Mesenchymal stem cell (in vitro differentiated cells and primary cell): ENCODE results near the gene CCDC51.

Source experiments
- DNase-seq: peaks from one replicate; pipeline ENCODE4 v3.0.0-alpha.2; 2013
- H2AFZ ChIP-seq: one replicate; pipeline ENCODE4 v1.6.1; 2013; ENCODE audit warnings: low read depth, mild to moderate bottlenecking, control low read depth, inconsistent platforms, low read length, moderate library complexity
- H2AK5ac ChIP-seq: 2 replicates; pipeline ENCODE4 v1.6.1; 2013; ENCODE audit warnings: low read length, moderate library complexity, mild to moderate bottlenecking, inconsistent platforms; ENCODE audit not compliant: severe bottlenecking
- H2BK120ac ChIP-seq: one replicate; pipeline ENCODE4 v1.6.1; 2013; ENCODE audit warnings: low read depth, mild to moderate bottlenecking, inconsistent platforms, low read length, moderate library complexity
- H2BK12ac ChIP-seq, 2 experiments: one replicate each; pipeline ENCODE4 v1.6.1; 2013; ENCODE audit warnings: inconsistent platforms in 2 of 2, low read length in 2 of 2, mild to moderate bottlenecking in 2 of 2, moderate library complexity in 2 of 2, control low read depth in 1 of 2
- H2BK15ac ChIP-seq: one replicate; pipeline ENCODE4 v1.6.1; 2013; ENCODE audit warnings: mild to moderate bottlenecking, low read depth, inconsistent platforms; ENCODE audit not compliant: poor library complexity, severe bottlenecking
- H2BK5ac ChIP-seq: 2 replicates; pipeline ENCODE4 v1.6.1; 2013; ENCODE audit warnings: low read depth, mild to moderate bottlenecking, low read length, control low read depth, inconsistent platforms; ENCODE audit not compliant: poor library complexity, severe bottlenecking
- H3K14ac ChIP-seq, 2 experiments: one replicate each; pipeline ENCODE4 v1.6.1; 2013; ENCODE audit warnings: inconsistent platforms in 2 of 2, low read length in 2 of 2, control low read depth in 1 of 2, mild to moderate bottlenecking in 1 of 2, moderate library complexity in 1 of 2
- H3K18ac ChIP-seq, 2 experiments: one replicate each; pipeline ENCODE4 v1.6.1; 2013; ENCODE audit warnings: inconsistent platforms in 2 of 2, low read length in 2 of 2, control low read depth in 1 of 2, low read depth in 1 of 2, mild to moderate bottlenecking in 1 of 2
- H3K23ac ChIP-seq, 2 experiments: one replicate each; pipeline ENCODE4 v1.6.1; 2013; ENCODE audit warnings: inconsistent platforms in 2 of 2, low read length in 2 of 2, mild to moderate bottlenecking in 2 of 2, moderate library complexity in 2 of 2, control low read depth in 1 of 2
- H3K27ac ChIP-seq: 2 replicates; pipeline ENCODE4 v1.5.1; 2013; ENCODE audit warnings: mild to moderate bottlenecking, moderate library complexity, low read length, control low read depth, inconsistent platforms; ENCODE audit not compliant: poor library complexity, severe bottlenecking
- H3K27me3 ChIP-seq, 2 experiments: 2 replicates each; pipeline versions ENCODE4 v1.6.1 to v1.7.0; 2013; ENCODE audit warnings: low read length in 2 of 2, mild to moderate bottlenecking in 2 of 2, moderate library complexity in 2 of 2, control low read depth in 1 of 2, inconsistent platforms in 1 of 2; ENCODE audit not compliant: control insufficient read depth in 1 of 2, insufficient read depth in 1 of 2
- H3K36me3 ChIP-seq, 2 experiments: 2 replicates each; pipeline versions ENCODE4 v1.6.1 to v1.7.0; 2013; ENCODE audit warnings: low read length in 2 of 2, control low read depth in 1 of 2, inconsistent platforms in 1 of 2, low read depth in 1 of 2, mild to moderate bottlenecking in 1 of 2; ENCODE audit not compliant: insufficient read depth in 2 of 2, control insufficient read depth in 1 of 2
- H3K4ac ChIP-seq, 2 experiments: one replicate each; pipeline ENCODE4 v1.6.1; 2013; ENCODE audit warnings: inconsistent platforms in 2 of 2, low read length in 2 of 2, mild to moderate bottlenecking in 2 of 2, moderate library complexity in 2 of 2, control low read depth in 1 of 2, low read depth in 1 of 2
- H3K4me1 ChIP-seq: 2 replicates; pipeline ENCODE4 v1.6.1; 2013; ENCODE audit warnings: low read depth, low read length, control low read depth; ENCODE audit not compliant: control insufficient read depth, insufficient read depth
- H3K4me2 ChIP-seq: 2 replicates; pipeline ENCODE4 v1.6.1; 2013; ENCODE audit warnings: low read length, mild to moderate bottlenecking, inconsistent platforms; ENCODE audit not compliant: poor library complexity, severe bottlenecking
- H3K4me3 ChIP-seq, 2 experiments: 2 replicates each; pipeline versions ENCODE4 v1.5.1 to v1.7.0; 2013; ENCODE audit warnings: low read length in 2 of 2, mild to moderate bottlenecking in 2 of 2, control low read depth in 1 of 2, low read depth in 1 of 2; ENCODE audit not compliant: insufficient read depth in 1 of 2
- H3K79me1 ChIP-seq: replicated peaks from 2 replicates; pipeline ENCODE4 v1.6.1; 2013; ENCODE audit warnings: mild to moderate bottlenecking, control low read depth, low read length, inconsistent platforms; ENCODE audit not compliant: poor library complexity, severe bottlenecking
- H3K9ac ChIP-seq: 2 replicates; pipeline ENCODE4 v1.7.0; 2013; ENCODE audit warnings: mild to moderate bottlenecking, low read length, moderate library complexity
- H3K9me3 ChIP-seq: 2 replicates; pipeline ENCODE4 v1.7.0; 2013; ENCODE audit warnings: mild to moderate bottlenecking, low read length; ENCODE audit not compliant: control insufficient read depth
- H4K8ac ChIP-seq: one replicate; pipeline ENCODE4 v1.6.1; 2013; ENCODE audit warnings: inconsistent platforms, mild to moderate bottlenecking, low read length, moderate library complexity
- H4K91ac ChIP-seq: one replicate; pipeline ENCODE4 v1.6.1; 2013; ENCODE audit warnings: mild to moderate bottlenecking, low read length, inconsistent platforms
- WGBS: methylation state at CpG from one replicate; pipeline ENCODE4 v1.1.7; 2013; ENCODE audit warnings: mixed read lengths; 5-methylcytosine and 5-hydroxymethylcytosine counted together

Gene CCDC51

GRCh38 chr3:48472673-48472922 lies 32.7 kb upstream of the CCDC51 start:
- whole genome bisulfite sequencing = 0% methylated on average over 5 of the region's 5 CpGs
- peak overlapping the region; percentile 90 to 97 for H3K4ac ChIP-seq
- peak overlapping the region; percentile 92 for H3K27ac ChIP-seq
- no peaks in the 10 kb centered on the region for H3K9me3 ChIP-seq
- no peak overlapping the region for H3K23ac ChIP-seq
- H2BK120ac ChIP-seq = peak overlapping the region; percentile 82
- H4K91ac ChIP-seq = peak overlapping the region; percentile 79
- H3K4me3 ChIP-seq = peak overlapping the region; percentile 67 to 92
- no peaks in the 10 kb centered on the region for H3K27me3 ChIP-seq
- peak overlapping the region; percentile 90 for H3K4me2 ChIP-seq
- peaks cover 11% of the 10 kb centered on the region for H3K79me1 ChIP-seq
- H3K9ac ChIP-seq = peak overlapping the region; percentile 94
- peaks cover 22% of the 10 kb centered on the region for H3K4me1 ChIP-seq
- H3K18ac ChIP-seq = peak overlapping the region; percentile 94 to 97
- H2AFZ ChIP-seq = no peak overlapping the region
- no peak overlapping the region for H2BK15ac ChIP-seq
- peak overlapping the region; percentile 40 for H2AK5ac ChIP-seq
- peak overlapping the region in 1 of 2 experiments; percentile 95 for H3K14ac ChIP-seq
- H2BK12ac ChIP-seq = peak overlapping the region; percentile 12 to 28
- peaks cover 29 to 50% of the 10 kb centered on the region in 2 experiments for H3K36me3 ChIP-seq
- H2BK5ac ChIP-seq = peak overlapping the region; percentile 49
- H4K8ac ChIP-seq = peak overlapping the region; percentile 97
- DNase-seq = no peak

DNA sequence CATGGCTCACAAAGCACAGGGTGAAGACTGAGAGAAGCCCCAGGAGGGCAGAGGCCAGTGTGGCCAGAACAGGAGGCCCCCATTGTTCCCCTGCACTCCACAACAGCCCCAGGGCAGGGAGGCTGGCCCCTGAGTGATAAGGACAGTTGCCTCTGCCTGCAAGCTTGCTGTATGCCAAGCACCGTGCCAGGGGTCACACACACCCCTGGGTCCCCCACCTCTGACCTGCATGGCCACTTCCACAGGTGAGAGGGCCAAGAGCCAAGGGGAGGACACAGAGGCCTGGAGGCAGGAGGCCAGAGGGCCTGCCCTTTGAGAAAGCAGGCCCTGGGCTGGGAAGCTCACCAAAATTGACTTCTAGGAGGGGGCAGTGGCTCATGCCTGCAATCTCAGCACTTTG lies 30.4 kb upstream of the CCDC51 start:
- H3K14ac ChIP-seq = no peak overlapping the region
- H3K27me3 ChIP-seq = no peaks in the 10 kb centered on the region
- H3K4me1 ChIP-seq = peaks cover 38% of the 10 kb centered on the region
- no peak overlapping the region for H2AK5ac ChIP-seq
- no peak overlapping the region for H4K8ac ChIP-seq
- H3K9me3 ChIP-seq = no peaks in the 10 kb centered on the region
- peak overlapping the region; percentile 59 for H3K9ac ChIP-seq
- no peak overlapping the region for H4K91ac ChIP-seq
- H3K4me3 ChIP-seq = no peak overlapping the region
- DNase-seq = no peak
- H3K4ac ChIP-seq = no peak overlapping the region
- H2BK12ac ChIP-seq = peak overlapping the region in 1 of 2 experiments; percentile 19
- H2BK15ac ChIP-seq = no peak overlapping the region
- no peak overlapping the region for H3K27ac ChIP-seq
- no peak overlapping the region for H2BK5ac ChIP-seq
- H3K18ac ChIP-seq = no peak overlapping the region
- no peak overlapping the region for H3K4me2 ChIP-seq
- peaks cover 14% of the 10 kb centered on the region for H3K79me1 ChIP-seq
- H2AFZ ChIP-seq = no peak overlapping the region
- H2BK120ac ChIP-seq = no peak overlapping the region
- WGBS = 100% methylated on average over 1 of the region's 1 CpG
- H3K23ac ChIP-seq = no peak overlapping the region
- H3K36me3 ChIP-seq = peaks cover 38 to 51% of the 10 kb centered on the region in 2 experiments

- H2AFZ ChIP-seq = no peak overlapping the region
- H3K79me1 ChIP-seq = peaks cover 13% of the 10 kb centered on the region
- 97% methylated on average over 25 of the region's 29 CpGs for WGBS
- H3K23ac ChIP-seq = no peak overlapping the region
- H2BK120ac ChIP-seq = no peak overlapping the region
- H2BK12ac ChIP-seq = no peak overlapping the region
- no peak overlapping the region for H2AK5ac ChIP-seq
- no peak overlapping the region for H3K4ac ChIP-seq
- no peak overlapping the region for H3K18ac ChIP-seq
- H4K91ac ChIP-seq = peak overlapping the region; percentile 12
- peaks cover 45 to 54% of the 10 kb centered on the region in 2 experiments for H3K36me3 ChIP-seq
- no peak overlapping the region for H2BK5ac ChIP-seq
- H3K27ac ChIP-seq = no peak overlapping the region
- no peak overlapping the region for H3K4me2 ChIP-seq
- no peaks in the 10 kb centered on the region for H3K9me3 ChIP-seq
- H3K27me3 ChIP-seq = no peaks in the 10 kb centered on the region
- H3K4me1 ChIP-seq = peaks cover 36% of the 10 kb centered on the region
- H4K8ac ChIP-seq = no peak overlapping the region
- H3K9ac ChIP-seq = peak overlapping the region; percentile 59
- no peak overlapping the region for H3K4me3 ChIP-seq
- H2BK15ac ChIP-seq = no peak overlapping the region
- no peak overlapping the region for H3K14ac ChIP-seq
- no peak for DNase-seq
Measured at GRCh38 chr3:48469046-48469915, 29.4 kb upstream of the CCDC51 start.

DNA sequence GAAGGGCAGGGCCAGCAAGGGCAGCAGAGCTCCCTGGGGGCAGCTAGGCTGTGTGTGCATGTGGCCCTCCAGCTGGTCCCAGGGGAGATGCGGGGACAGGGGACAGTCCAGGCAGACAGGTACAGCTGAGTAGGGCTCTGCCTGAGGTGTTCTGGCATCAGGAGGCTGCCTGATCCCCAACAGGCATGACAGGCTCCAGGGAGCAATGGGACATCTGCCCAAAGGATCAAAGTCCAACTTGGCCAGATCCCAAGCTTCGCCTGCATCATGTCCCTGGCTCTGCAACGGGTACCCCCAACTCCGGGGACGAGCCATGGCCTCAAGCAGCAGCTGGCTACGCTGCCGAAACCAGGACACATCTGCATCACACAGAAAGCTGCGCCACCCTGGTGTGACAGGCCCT lies 28.4 kb upstream of the CCDC51 start:
- H2BK15ac ChIP-seq = no peak overlapping the region
- no peak overlapping the region for H2AK5ac ChIP-seq
- H3K9ac ChIP-seq = peak overlapping the region; percentile 94
- H4K91ac ChIP-seq = no peak overlapping the region
- H2AFZ ChIP-seq = no peak overlapping the region
- no peak overlapping the region for H2BK120ac ChIP-seq
- no peaks in the 10 kb centered on the region for H3K27me3 ChIP-seq
- H3K14ac ChIP-seq = no peak overlapping the region
- WGBS = 96% methylated on average over 8 of the region's 8 CpGs
- no peak overlapping the region for H3K27ac ChIP-seq
- peaks cover 35% of the 10 kb centered on the region for H3K4me1 ChIP-seq
- DNase-seq = no peak
- peak overlapping the region in 1 of 2 experiments; percentile 88 for H3K4me3 ChIP-seq
- H3K4ac ChIP-seq = no peak overlapping the region
- H3K18ac ChIP-seq = no peak overlapping the region
- no peak overlapping the region for H3K4me2 ChIP-seq
- H4K8ac ChIP-seq = no peak overlapping the region
- H3K9me3 ChIP-seq = no peaks in the 10 kb centered on the region
- no peak overlapping the region for H3K23ac ChIP-seq
- H2BK12ac ChIP-seq = no peak overlapping the region
- peaks cover 13% of the 10 kb centered on the region for H3K79me1 ChIP-seq
- peaks cover 51 to 63% of the 10 kb centered on the region in 2 experiments for H3K36me3 ChIP-seq
- H2BK5ac ChIP-seq = no peak overlapping the region
